HCT116 (cell line): ENCODE data around the gene FER. TPM values are rescaled to one million over a fixed set of nuclear protein-coding genes. Genes with fewer than 3 reads are reported as not detected.

Experiments
- ATAC-seq: fragments of 200-7000 bp; cut with Tn5 transposase; 2 replicates; pipeline ENCODE4 v1.9.1; 2020; ENCODE audit warnings: mild to moderate bottlenecking, moderate library complexity
- BruUV-seq: library from RNA; stranded (reverse); fragments of 400-500 nt; replicated peaks from 2 replicates; lab custom pipeline; 2021; lab: Mats Ljungman, UMichigan
- CTCF ChIA-PET: fragments of 300-600 bp; sonication (Branson Sonifier 250); formaldehyde crosslinking; loops from one replicate; lab custom pipeline; 2021; ENCODE audit warnings: antibody characterized with exemption; lab: Charles Lee
- POLR2A ChIA-PET: fragments of 300-600, 350-600 bp; sonication (Branson Sonifier 250); formaldehyde crosslinking; loops from one replicate; lab custom pipeline; 2021; ENCODE audit warnings: antibody characterized with exemption; lab: Charles Lee
- RAD21 ChIA-PET, 2 experiments: fragments of 300-600 bp; sonication (Branson Sonifier 250); formaldehyde crosslinking; loops; one replicate each; lab custom pipeline; 2023; ENCODE audit warnings: low total read pairs in 2 of 2; ENCODE audit not compliant: uncharacterized antibody in 2 of 2, unreplicated experiment in 2 of 2, low non-redundant PET in 1 of 2; lab: Charles Lee
- DNase-seq: peaks from one replicate; pipeline ENCODE4 v3.0.0-alpha.2; 2010; ENCODE audit warnings: low read depth, low spot score
- H2AFZ ChIP-seq: fragments of 200-600 bp; shearing (Covaris generic), sonication (generic); 2 replicates; pipeline ENCODE4 v1.6.1; 2017; ENCODE audit warnings: low read depth, mixed run types, mixed read lengths, antibody characterized with exemption, low read length; ENCODE audit not compliant: poor library complexity, severe bottlenecking
- H3K27ac ChIP-seq: 2 replicates; pipeline ENCODE4 v1.5.1; 2012; ENCODE audit warnings: low read depth, low read length
- H3K27me3 ChIP-seq: fragments of 200-600 bp; sonication (generic); 2 replicates; pipeline ENCODE4 v1.6.1; 2016; ENCODE audit warnings: mixed run types, low read length, mixed read lengths; ENCODE audit not compliant: insufficient read depth
- H3K36me3 ChIP-seq, 2 experiments: fragments of 200-500 bp in 1 of 2; fragments of 200-600 bp in 1 of 2; sonication (Bioruptor generic) in 1 of 2; sonication (generic) in 1 of 2; 2 replicates each; pipeline versions ENCODE4 v1.5.1 to v1.6.1; 2014 to 2016; ENCODE audit warnings: low read length in 2 of 2, inconsistent platforms in 1 of 2, mixed read lengths in 1 of 2, mixed run types in 1 of 2; ENCODE audit not compliant: insufficient read depth in 2 of 2, control insufficient read depth in 1 of 2
- H3K4me1 ChIP-seq, 2 experiments: fragments of 200-600 bp in 1 of 2; sonication (generic) in 1 of 2; 2 replicates each; pipeline versions ENCODE4 v1.5.1 to v1.6.1; 2012 to 2017; ENCODE audit warnings: low read length in 2 of 2, inconsistent platforms in 1 of 2, mild to moderate bottlenecking in 1 of 2, mixed read lengths in 1 of 2, mixed run types in 1 of 2, moderate library complexity in 1 of 2; ENCODE audit not compliant: insufficient read depth in 2 of 2, control insufficient read depth in 1 of 2
- H3K4me2 ChIP-seq: fragments of 200-600 bp; sonication (generic); 2 replicates; pipeline ENCODE4 v1.6.1; 2017; ENCODE audit warnings: mixed run types, low read length, mixed read lengths
- H3K4me3 ChIP-seq, 2 experiments: fragments of 200-600 bp in 1 of 2; sonication (generic) in 1 of 2; replicated peaks in 1 of 2; 2 replicates each; pipeline ENCODE4 v1.5.1; 2011 to 2016; ENCODE audit warnings: low read length in 2 of 2, control low read depth in 1 of 2, low read depth in 1 of 2, mild to moderate bottlenecking in 1 of 2, mixed read lengths in 1 of 2, mixed run types in 1 of 2
- H3K79me2 ChIP-seq: fragments of 200-600 bp; sonication (generic); 2 replicates; pipeline ENCODE4 v1.6.1; 2017; ENCODE audit warnings: mild to moderate bottlenecking, mixed run types, low read length, moderate library complexity, mixed read lengths; ENCODE audit not compliant: insufficient read depth
- H3K9ac ChIP-seq: fragments of 200-600 bp; sonication (generic); 2 replicates; pipeline ENCODE4 v1.6.1; 2016; ENCODE audit warnings: low read length, mixed read lengths
- H3K9me2 ChIP-seq: fragments of 200-600 bp; sonication (generic), shearing (Covaris generic); 2 replicates; pipeline ENCODE4 v1.6.1; 2017; ENCODE audit warnings: mixed run types, mild to moderate bottlenecking, moderate library complexity; ENCODE audit not compliant: insufficient read depth
- H3K9me3 ChIP-seq, 2 experiments: fragments of 200-500 bp in 1 of 2; fragments of 200-600 bp in 1 of 2; sonication (Bioruptor generic) in 1 of 2; sonication (generic) in 1 of 2; 2 replicates each; pipeline ENCODE4 v1.6.1; 2014 to 2017; ENCODE audit warnings: low read length in 2 of 2, mixed read lengths in 2 of 2, inconsistent platforms in 1 of 2, low read depth in 1 of 2, mild to moderate bottlenecking in 1 of 2, mixed run types in 1 of 2, moderate library complexity in 1 of 2; ENCODE audit not compliant: control insufficient read depth in 1 of 2, insufficient read depth in 1 of 2
- H4K20me1 ChIP-seq: fragments of 200-600 bp; sonication (generic), shearing (Covaris generic); 2 replicates; pipeline ENCODE4 v1.6.1; 2017; ENCODE audit warnings: mixed run types, mild to moderate bottlenecking, moderate library complexity; ENCODE audit not compliant: insufficient read depth
- EGR1 ChIP-seq: IDR thresholded peaks from 2 replicates; pipeline ENCODE4 v1.6.1; 2012; ENCODE audit warnings: low read depth
- ELF1 ChIP-seq: IDR thresholded peaks from 2 replicates; pipeline ENCODE4 v1.6.1; 2012; ENCODE audit warnings: low read depth, borderline replicate concordance
- EZH2phosphoT487 ChIP-seq: fragments of 200-600 bp; IDR thresholded peaks from 2 replicates; pipeline ENCODE4 v1.6.1; 2018; ENCODE audit warnings: antibody characterized with exemption, borderline replicate concordance
- POLR2A ChIP-seq: IDR thresholded peaks from 2 replicates; pipeline ENCODE4 v1.7.0; 2011; ENCODE audit warnings: borderline replicate concordance; ENCODE audit not compliant: insufficient read depth, insufficient read length; ENCODE audit errors: extremely low read depth
- POLR2AphosphoS5 ChIP-seq: IDR thresholded peaks from 2 replicates; pipeline ENCODE4 v1.6.1; 2011; ENCODE audit warnings: mild to moderate bottlenecking, low read depth, low read length, moderate library complexity
- RAD21 ChIP-seq: IDR thresholded peaks from 2 replicates; pipeline ENCODE4 v1.6.1; 2012; ENCODE audit warnings: low read depth, mild to moderate bottlenecking
- SRF ChIP-seq: IDR thresholded peaks from 2 replicates; pipeline ENCODE4 v1.6.1; 2012; ENCODE audit warnings: low read depth
- TCF7L2 ChIP-seq: IDR thresholded peaks from 2 replicates; pipeline ENCODE4 v1.7.0; 2011; ENCODE audit warnings: borderline replicate concordance, inconsistent platforms; ENCODE audit not compliant: insufficient read depth, insufficient read length; ENCODE audit errors: extremely low read depth
- ZFX ChIP-seq: fragments of 450-650 bp; IDR thresholded peaks from 2 replicates; pipeline ENCODE4 v1.6.1; 2017
- intact Hi-C: fragments of 100-400 bp; cut with micrococcal nuclease; formaldehyde crosslinking; loops from 2 replicates; pipeline ENCODE4 v1.10.0; 2022
- total RNA-seq: library from RNA; stranded (reverse); gene quantifications from one replicate; pipeline ENCODE4 v1.2.1, GENCODE V29; 2021; ENCODE audit not compliant: unreplicated experiment
- TF ChIP-seq, protein P1 (sequence below): IDR thresholded peaks from 2 replicates; pipeline ENCODE4 v1.6.1; 2012
- TF ChIP-seq, protein P2 (sequence below): IDR thresholded peaks from 2 replicates; pipeline ENCODE4 v1.6.1; 2012; ENCODE audit warnings: low read depth
- TF ChIP-seq, protein P3 (sequence below), 3 experiments: fragments of 200-600 bp in 1 of 3; sonication (generic) in 1 of 3; IDR thresholded peaks in 2 of 3; conservative IDR thresholded peaks in 1 of 3; 2 replicates each; pipeline ENCODE4 v1.5.1; 2012 to 2017; ENCODE audit warnings: low read depth in 2 of 3, low read length in 2 of 3, antibody characterized with exemption in 1 of 3, borderline replicate concordance in 1 of 3, control low read depth in 1 of 3, mild to moderate bottlenecking in 1 of 3, mixed read lengths in 1 of 3, mixed run types in 1 of 3, moderate library complexity in 1 of 3; ENCODE audit not compliant: insufficient read depth in 1 of 3

The FER gene
- total RNA-seq, 1 experiment from 2014 or later, result 32.0 TPM

DNA sequence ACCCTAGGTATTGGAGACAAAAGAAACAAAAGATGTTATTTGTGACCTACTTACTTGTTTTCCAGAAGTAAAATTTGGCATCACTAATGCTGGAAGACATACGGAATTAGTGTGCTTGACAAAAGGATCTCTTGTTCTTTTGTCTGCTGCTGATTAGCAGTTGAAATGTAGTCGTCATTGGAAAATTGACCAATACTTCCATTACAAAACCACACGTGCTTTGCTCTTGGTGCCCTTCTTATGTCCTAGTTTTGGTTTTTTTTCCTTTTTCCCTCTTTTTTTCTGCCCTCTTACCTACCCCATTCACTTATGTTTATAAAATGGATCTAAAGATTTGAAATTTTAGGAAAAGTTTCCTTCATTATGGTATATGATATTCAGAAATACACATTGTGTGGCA, 197.4 kb downstream of the FER start:
- Histone ChIP-seq H3K4me1 (no peaks in the 10 kb centered on the region), H3K27ac (no peak overlapping the region), H3K79me2 (no peaks in the 10 kb centered on the region), H3K4me3 (no peak overlapping the region), H4K20me1 (no peaks in the 10 kb centered on the region), H3K36me3 (no peaks in the 10 kb centered on the region), H3K9me2 (no peaks in the 10 kb centered on the region), H3K9me3 (no peaks in the 10 kb centered on the region), H3K27me3 (no peaks in the 10 kb centered on the region), H2AFZ (no peak overlapping the region), H3K4me2 (no peak overlapping the region), H3K9ac (no peak overlapping the region)
- POLR2A ChIA-PET, result no interaction called here
- RAD21 ChIA-PET, result no interaction called here
- no peak for DNase-seq
- ATAC-seq, result no peak
- no TSS peak for BruUV-seq
- intact Hi-C loops, result no loop called here
- CTCF ChIA-PET, result no interaction called here
- no peak for TF ChIP-seq POLR2A
- TF ChIP-seq RAD21, result no peak
- no peak for TF ChIP-seq ZFX

DNA sequence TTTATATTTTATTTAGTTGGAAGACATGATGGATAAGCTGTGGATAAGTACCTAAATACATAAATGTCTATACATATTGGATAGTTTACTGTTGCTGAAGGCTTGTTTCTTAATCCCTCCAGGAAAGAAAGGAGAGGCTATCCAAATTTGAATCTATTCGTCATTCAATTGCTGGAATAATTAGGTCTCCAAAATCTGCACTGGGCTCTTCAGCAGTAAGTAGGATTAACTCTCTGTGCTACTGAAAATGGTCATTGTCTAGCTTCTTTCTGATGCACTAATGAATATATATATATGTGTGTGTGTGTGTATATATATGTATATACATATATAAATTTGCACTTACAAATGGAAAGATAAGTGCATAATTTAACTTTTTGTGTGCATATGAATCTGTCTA, 198.3 kb downstream of the FER start:
- H3K4me3 ChIP-seq, result no peak overlapping the region
- TF ChIP-seq RAD21 (no peak), SRF (no peak), ELF1 (no peak), EGR1 (no peak), TCF7L2 (no peak), POLR2A (no peak), EZH2phosphoT487 (no peak), POLR2AphosphoS5 (no peak), ZFX (no peak)
- TF ChIP-seq, protein P1, sequence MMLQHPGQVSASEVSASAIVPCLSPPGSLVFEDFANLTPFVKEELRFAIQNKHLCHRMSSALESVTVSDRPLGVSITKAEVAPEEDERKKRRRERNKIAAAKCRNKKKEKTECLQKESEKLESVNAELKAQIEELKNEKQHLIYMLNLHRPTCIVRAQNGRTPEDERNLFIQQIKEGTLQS, result no peak
- TF ChIP-seq, protein P2, sequence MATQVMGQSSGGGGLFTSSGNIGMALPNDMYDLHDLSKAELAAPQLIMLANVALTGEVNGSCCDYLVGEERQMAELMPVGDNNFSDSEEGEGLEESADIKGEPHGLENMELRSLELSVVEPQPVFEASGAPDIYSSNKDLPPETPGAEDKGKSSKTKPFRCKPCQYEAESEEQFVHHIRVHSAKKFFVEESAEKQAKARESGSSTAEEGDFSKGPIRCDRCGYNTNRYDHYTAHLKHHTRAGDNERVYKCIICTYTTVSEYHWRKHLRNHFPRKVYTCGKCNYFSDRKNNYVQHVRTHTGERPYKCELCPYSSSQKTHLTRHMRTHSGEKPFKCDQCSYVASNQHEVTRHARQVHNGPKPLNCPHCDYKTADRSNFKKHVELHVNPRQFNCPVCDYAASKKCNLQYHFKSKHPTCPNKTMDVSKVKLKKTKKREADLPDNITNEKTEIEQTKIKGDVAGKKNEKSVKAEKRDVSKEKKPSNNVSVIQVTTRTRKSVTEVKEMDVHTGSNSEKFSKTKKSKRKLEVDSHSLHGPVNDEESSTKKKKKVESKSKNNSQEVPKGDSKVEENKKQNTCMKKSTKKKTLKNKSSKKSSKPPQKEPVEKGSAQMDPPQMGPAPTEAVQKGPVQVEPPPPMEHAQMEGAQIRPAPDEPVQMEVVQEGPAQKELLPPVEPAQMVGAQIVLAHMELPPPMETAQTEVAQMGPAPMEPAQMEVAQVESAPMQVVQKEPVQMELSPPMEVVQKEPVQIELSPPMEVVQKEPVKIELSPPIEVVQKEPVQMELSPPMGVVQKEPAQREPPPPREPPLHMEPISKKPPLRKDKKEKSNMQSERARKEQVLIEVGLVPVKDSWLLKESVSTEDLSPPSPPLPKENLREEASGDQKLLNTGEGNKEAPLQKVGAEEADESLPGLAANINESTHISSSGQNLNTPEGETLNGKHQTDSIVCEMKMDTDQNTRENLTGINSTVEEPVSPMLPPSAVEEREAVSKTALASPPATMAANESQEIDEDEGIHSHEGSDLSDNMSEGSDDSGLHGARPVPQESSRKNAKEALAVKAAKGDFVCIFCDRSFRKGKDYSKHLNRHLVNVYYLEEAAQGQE, result no peak
- TF ChIP-seq, protein P3, sequence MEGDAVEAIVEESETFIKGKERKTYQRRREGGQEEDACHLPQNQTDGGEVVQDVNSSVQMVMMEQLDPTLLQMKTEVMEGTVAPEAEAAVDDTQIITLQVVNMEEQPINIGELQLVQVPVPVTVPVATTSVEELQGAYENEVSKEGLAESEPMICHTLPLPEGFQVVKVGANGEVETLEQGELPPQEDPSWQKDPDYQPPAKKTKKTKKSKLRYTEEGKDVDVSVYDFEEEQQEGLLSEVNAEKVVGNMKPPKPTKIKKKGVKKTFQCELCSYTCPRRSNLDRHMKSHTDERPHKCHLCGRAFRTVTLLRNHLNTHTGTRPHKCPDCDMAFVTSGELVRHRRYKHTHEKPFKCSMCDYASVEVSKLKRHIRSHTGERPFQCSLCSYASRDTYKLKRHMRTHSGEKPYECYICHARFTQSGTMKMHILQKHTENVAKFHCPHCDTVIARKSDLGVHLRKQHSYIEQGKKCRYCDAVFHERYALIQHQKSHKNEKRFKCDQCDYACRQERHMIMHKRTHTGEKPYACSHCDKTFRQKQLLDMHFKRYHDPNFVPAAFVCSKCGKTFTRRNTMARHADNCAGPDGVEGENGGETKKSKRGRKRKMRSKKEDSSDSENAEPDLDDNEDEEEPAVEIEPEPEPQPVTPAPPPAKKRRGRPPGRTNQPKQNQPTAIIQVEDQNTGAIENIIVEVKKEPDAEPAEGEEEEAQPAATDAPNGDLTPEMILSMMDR (IDR thresholded peaks at IDR 0.05 in 2 of 3, conservative IDR thresholded peaks at IDR 0.05 in 1 of 3; ENCODE audit: borderline replicate concordance in 1 of 3, insufficient read depth in 1 of 3, low read depth in 2 of 3, low read length in 2 of 3), result no peak
- TF ChIP-seq, all 23 proteins: peak for 0
- no peak overlapping the region for H3K27ac ChIP-seq
- H3K9me2 ChIP-seq, result no peaks in the 10 kb centered on the region
- H3K4me1 ChIP-seq, result no peaks in the 10 kb centered on the region
- ChIA-PET POLR2A (no interaction called here), CTCF (no interaction called here), RAD21 (no interaction called here)
- H4K20me1 ChIP-seq, result no peaks in the 10 kb centered on the region
- no peak overlapping the region for H2AFZ ChIP-seq
- ATAC-seq (no peak), DNase-seq (no peak)
- no peaks in the 10 kb centered on the region for H3K79me2 ChIP-seq
- BruUV-seq, result no TSS peak
- no peaks in the 10 kb centered on the region for H3K27me3 ChIP-seq
- H3K9me3 ChIP-seq, result no peaks in the 10 kb centered on the region
- intact Hi-C loops, result no loop called here
- H3K4me2 ChIP-seq, result no peak overlapping the region
- no peaks in the 10 kb centered on the region for H3K36me3 ChIP-seq
- no peak overlapping the region for H3K9ac ChIP-seq
